ENCODE measurements around the gene SLC38A11.

SLC38A11 gene

DNA sequence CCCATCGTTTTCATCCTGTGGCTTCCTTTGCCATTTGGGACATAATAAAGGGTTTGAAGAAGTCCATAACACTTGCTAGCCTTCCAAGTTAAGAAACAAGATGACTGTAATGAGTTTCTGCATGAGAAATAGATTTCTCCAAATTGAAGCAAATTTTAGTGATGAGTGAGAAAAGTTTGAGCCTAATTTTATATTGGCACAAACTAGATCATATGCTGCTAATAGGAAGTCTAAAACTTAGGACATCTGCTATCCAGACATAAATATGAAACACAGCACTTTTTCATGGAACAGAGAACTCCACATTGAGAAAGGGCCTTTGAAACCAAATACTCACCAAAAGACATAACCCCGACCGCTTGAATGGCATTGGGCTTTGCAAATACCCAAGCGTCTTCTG is 39.8 kb downstream of the SLC38A11 start:
- no peak for DNase-seq (ENCODE audit: low spot score)

DNA sequence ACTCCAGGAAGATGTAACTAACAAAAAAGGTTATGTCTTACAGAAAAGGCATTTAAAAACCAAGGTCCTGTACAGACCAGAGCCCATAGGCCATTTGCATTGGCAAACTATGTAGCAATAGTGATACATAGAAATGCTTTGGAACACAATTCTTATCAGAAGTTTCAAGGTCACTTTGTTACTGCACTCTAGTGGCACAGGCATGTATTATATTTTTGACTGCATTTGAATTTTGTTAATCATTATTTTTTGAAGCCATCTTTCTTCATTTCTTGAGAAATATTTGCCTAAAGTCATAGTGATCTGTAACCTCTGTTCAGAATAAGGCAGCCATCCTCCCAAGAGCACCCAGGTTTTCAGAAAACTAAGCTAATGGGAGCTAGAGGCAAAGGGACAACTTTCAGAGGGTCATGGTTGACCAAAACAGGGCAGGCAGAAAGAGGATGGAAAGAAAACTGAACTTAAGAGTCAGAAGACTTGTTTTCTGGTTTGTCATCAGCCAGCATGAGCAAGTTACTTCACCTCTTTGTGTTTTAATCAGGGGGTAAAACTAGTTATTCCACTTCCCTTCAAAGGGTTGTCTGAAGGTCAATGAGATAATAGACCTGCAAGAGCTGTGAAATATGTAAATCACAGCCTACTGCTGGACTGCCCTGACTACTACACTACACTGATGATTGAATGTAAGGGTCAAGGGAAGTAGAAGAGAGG is 41.5 kb downstream of the SLC38A11 start:
- no peak for DNase-seq (ENCODE audit: low spot score)

DNA sequence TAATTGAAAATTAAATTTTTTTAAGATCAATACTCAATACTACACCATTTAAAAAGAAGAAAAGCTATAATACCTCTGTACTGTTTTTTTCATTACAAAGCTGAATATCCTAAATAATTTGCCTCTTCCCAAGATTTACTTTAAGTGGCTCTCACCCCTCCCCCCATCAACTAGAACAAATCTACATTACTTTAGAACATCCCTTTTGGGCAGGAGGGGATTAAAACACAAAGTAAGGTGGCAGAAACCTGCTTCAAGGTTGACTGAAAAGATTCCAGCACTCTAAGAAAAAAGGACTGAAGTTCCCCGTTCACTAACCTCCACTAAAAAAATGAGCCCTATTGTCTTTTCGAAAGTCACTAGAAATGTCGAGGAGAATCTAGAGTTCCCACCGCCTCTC is 42.3 kb downstream of the SLC38A11 start:
- DNase-seq (ENCODE audit: low spot score): no peak

DNA sequence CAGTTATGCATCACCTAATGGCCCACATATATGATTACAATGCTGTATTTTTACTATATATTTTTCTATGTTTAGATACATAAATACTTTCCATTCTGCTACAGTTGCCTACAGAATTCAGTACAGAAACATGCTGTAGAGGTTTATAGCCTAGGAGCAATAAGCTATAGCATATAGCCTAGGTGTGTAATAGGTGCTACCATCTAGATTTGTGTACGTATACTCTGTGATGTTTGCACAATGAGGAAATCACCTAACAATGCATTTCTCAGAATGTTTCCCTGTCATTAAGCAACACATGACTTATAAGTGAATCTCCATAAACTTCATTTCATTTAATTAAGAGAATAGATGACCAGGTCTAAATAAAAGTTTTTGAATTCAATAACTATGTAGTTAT is 43.5 kb downstream of the SLC38A11 start:
- DNase-seq (ENCODE audit: low spot score): no peak

DNA sequence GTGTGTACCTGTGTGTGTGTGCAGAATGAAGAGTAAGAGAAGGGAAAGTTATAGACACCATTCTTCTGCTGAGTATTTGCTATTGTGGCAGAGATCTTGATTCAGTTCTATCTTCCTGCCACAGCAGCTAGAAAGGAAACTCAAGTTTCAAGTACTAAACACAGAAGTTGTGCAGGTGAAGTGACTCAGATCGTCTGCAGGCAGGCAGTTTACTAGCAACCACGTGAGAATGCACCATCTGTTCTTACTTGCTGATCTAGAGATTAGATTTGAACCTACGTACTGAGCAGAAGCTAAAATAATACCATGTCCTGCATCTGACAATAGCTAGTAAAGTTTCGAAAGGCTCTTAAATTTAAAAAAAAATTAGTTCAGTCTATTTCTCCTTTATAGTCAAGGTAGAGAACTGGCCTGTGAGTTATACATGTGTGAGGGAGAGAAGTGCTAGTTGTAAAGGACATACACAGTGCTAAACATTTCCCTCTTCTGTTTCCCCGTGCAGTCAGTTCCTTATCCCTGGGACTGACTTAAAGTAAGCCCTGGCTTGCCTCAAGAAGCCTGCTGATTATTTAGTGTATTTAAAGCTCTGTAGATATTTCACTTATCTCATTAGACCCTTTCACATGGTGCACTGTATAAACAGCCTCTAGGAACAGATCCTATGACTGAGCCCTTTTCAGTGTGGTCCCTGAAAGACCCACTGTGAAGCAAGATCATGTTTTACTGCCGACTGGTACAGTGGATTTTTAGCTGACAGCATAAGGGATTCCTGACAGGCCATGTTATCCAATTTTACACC is 45.0 kb downstream of the SLC38A11 start:
- no peak for DNase-seq (ENCODE audit: low spot score)

DNA sequence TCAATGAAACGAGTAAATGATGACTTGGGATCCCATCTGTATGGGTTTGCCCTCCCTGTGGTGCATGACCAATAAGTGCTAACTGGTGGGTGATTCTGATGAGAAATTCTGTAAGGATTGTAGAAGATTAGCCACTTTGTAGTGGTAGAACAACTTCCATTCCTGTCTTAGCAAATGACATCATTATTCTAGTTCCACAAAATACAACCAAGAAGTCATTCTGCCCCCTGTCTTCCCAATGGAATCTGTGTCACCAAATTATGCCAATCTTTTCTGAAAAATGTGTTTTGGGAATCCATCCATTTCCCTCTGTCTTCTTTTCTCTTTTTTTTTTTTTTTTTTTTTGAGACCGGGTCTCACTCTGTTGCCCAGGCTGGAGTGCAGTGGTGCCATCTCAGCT is 48.4 kb downstream of the SLC38A11 start:
- no peak for DNase-seq (ENCODE audit: low spot score)

DNA sequence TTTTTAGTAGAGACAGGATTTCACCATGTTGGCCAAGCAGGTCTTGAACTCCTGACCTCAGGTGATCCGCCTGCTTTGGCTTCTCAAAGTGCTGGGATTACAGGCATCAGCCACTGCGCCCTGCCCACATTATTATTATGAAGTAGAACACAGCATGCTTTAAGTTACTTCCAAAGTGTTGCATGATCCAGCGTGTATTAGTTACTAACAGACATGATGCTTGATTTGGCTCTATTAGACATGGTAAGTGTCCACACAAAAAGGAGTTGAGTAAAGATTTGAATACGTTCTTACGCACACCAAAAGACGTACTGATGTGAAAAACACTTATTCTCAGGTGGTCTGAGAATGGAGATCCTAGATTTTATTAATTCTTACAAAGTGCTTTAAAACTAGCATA is 50.0 kb downstream of the SLC38A11 start:
- DNase-seq (ENCODE audit: low spot score): no peak

DNA sequence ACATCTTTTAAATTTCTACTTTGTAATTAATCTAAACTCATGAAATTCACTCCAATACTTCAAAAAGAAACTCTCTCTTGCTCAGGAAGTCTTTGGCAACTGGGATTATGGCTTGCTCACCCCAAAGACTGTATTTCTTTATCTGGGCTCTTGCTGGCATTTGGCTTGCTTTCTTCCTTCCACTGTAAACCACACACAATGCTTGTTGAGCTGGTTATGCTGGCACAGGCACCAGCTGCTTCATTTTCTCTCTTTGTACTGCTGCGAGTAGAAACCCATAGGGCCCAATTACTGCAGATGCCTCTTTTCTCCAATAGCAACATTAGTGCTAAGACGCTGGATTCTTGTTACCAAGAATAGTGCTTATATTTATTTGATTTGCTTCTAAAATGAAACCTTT is 51.4 kb downstream of the SLC38A11 start:
- DNase-seq (ENCODE audit: low spot score): no peak

DNA sequence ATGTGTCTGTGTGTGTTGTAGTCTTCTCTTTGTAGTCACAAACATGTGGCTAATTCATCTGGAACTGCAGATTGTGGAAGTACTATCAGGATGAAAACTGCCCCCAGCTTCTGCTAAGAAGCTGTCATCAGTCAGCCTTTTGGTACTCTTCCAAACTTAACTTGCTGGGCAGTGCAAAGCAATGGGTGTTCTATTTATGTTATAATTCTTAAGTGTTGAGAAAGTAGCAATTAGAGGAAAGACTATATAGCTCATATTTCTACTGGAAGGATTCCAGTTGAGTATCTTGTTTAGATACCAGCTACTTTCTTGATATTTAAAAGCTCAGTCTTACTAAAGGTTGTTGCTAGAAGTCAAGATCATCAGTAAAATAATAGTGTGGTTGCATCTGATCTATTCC is 52.1 kb downstream of the SLC38A11 start:
- no peak for DNase-seq (ENCODE audit: low spot score)

DNA sequence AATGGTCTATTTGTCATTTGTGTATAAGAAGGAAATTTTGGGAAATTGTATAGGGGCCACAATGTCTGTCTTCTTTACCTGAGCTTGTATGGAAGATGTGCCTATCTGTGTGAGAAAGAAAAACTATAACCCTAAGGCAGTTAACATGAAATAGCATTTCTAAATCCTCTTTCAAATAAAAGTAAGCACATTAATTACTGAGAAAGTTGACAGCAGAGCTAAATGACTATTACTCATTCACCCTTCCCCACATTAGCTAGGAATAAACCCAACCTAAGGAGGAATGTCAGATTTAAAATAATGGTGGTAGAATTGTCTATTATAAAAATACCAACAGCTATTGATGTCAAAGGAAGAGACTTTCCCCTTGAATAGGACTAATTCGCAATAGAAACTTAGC is 56.2 kb downstream of the SLC38A11 start:
- no peak for DNase-seq (ENCODE audit: low spot score)

DNA sequence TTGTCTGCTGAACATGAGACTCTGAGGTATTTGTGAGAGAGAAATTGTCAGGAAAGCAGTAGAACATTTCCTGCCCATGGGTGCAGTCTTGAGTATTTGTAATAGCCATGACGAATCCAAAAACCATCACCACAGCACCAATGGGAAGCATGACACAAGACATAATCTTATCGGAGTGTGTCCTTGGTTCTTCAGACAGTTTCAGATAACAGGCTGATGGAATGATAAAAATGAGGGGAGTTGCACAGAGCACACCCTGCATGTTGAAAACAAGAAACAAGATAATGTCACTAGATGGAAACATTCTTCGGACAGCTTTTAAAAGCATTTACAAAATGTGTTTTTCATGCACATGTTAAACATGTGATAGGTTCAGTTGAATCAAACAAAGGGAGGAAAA is 56.9 kb downstream of the SLC38A11 start:
- no peak for DNase-seq (ENCODE audit: low spot score)

DNA sequence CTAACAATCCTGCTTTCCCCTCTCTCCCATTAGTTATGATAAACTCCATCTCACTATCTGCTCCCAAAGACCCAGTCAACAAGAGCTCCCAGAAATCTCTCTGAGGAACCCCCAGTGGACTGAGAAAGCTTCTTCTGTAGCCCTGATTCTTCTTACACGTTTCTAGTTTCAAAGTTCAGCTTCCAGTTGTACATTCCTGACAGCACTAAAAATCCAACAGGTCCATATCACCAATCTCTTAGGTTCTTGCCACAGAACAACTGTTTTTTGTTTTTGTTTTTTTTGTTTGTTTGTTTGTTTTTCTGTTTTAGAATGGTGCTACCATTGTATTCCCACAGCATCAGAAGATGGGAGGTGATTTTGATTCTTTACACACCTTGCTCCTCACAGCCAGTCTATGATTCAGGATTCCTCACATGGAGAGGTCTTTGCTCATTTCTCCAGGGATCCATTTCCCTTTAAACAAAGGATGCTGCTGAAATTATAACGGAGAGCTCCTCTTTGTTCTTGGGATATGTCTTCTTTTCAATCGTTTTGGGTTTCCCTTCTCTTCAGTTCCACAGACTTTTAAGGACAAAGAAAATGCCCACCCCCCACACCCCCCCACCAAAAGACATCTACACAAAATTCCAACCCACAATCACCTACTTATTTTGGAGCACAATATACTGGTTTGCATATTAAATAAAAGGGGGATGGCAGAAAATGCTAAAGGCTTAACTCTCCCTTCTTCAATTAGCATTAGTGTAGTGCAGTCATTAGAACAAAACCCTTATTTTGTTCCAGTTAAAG is 57.7 kb downstream of the SLC38A11 start:
- no peak for DNase-seq (ENCODE audit: low spot score)

DNA sequence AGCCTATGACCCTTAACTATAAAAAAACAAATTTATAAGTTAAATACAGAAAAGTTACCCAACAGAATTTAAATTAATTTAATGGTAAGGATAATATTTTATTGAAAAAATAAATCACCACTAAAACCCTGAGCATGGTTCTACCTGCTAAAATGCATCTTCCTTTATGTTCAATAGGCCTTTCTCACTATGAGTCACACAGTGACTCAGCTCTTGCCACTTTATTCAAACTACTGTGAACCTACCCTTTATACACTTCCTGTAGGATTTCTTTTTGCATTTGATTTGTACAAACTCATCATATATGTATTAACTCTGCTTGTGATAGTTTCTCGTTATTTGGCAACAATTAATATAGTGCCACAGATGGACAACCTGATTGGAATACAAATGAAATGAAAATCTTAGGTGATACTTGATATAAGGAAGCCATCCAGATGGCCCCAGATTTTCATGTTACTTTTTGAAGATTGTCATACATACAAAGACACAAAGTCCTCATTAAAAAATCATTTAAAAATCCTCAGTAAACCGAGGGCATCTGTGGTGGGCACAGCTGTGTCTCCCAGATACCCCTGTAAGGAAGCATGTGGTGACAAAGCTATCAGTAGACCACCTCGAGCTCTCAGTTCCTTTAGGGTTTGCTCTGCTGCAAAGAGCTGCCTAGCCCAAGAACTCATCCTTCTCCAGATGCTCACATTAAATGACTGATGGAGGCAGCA is 58.5 kb downstream of the SLC38A11 start:
- no peak for DNase-seq (ENCODE audit: low spot score)

DNA sequence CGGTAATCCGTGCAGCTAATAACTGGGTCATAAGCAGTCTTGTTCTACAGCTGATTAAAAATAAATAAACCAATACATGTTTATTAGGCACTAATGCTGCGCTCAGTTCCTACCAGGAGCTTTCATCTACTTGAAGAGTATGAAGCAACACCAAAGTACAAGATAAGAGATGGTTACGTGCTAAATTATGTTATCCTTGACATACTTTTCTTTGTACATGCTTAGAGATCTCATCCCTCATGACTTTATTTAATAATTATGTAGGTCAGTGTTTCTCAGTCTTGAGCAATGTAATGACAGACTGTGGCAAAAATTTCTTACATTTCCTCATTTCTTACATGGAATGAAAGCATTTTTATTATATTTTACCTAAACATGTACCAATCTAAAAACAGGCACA is 59.1 kb downstream of the SLC38A11 start:
- DNase-seq (ENCODE audit: low spot score): no peak

DNA sequence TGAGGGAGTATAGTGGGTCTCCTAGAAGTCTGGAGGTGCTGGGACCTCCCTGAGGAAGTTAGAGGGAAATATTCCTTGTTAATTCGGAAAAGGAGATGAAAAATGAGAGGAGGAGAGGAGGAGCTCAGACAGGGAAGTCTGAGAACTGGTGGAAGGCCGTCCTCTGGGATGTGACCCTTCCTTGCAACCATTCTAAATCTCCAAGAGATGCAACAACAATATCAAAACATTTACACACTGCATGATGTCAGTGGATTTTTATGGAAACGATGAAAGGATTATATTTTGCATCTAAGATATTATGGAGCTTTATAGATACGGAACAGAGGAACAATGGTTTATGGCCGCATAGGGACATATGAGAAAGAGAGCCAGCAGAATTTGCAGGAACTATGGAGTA is 63.9 kb downstream of the SLC38A11 start:
- no peak for DNase-seq (ENCODE audit: low spot score)

DNA sequence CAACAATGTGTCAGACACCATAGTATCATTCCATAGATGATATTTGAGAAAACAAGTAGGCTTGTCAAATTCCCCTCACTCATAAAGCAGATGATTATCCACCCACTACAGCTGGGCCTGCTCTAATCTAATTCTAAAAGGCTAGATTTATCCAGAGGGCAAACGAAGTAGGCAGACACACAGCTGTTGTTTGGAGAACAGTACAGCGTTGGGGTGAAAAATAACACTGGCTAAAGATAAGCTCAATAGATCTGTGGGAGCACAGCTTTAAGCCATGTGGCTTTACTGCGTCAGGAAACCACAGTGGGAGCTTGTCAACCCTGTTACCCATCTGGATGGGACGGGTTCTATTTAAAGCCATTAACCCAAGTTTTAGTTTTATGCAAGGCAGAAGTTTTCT is 64.8 kb downstream of the SLC38A11 start:
- DNase-seq (ENCODE audit: low spot score): no peak

DNA sequence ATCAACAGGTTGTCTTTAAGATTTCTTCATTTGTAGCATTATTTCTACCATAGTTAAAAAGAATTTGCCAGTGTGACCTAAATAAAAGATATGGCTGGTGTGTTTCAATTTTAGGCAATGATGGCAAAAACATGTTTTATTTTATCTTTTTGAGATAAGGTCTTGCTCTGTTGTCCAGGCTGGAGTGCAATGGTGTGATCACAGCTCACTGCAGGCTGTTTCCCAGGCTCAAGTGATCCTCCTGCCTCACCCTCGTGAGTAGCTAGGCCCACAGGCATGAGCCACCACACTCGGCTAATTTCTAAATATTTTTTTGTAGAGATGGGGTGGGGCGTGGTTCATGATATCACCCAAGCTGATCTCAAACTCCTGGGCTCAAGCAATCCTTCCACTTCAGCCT is 66.7 kb downstream of the SLC38A11 start:
- DNase-seq (ENCODE audit: low spot score): no peak

DNA sequence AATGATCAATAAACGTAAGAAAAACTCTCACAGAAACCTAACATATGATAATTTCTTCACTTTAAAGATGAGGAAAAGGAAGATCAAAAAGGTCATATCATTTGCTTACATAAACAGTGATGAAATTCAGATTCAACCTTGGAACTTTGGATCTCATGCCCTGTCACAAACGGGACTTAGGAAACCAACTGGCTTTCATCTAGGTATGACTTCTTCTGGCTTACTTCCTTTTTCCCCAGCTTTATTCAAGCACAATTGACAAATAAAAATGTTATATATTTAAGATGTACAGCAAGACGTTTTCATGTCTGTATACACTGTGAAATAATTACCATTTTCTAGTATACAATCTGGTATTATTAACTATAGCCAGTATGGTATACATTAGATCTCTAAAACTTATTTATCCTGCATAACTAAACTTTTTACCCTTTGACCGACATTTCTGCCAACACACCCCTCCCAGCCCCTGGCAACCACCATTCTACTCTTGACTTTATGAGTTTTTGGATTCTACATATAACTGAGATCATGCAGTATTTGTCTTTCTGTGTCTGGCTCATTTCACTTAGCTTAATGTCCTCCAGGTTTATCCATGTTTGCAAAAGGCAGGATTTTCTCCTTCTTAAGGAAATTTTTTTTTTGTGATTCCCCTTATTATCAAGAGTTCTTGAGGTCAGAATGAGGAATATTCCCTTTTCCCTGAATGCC is 67.7 kb downstream of the SLC38A11 start:
- no peak for DNase-seq (ENCODE audit: low spot score)

DNA sequence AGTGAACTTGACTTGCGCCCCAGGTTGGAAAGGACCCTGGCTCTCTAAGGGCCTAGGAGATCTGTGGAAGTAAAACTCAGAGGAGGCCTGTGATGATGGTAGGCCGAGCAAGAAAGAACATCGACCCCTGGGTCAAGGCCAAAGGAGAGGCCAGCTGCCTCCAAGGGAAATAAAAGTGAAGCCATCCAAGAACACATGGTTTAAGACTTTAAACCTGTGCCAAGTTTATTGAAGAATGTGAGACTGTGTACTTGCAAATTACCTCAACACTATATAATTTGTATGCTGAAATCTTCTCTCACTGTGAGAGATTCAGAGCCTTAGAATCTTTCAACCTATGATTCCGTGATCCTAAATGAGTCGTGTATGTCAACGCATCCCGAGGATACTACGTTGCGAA is 73.0 kb downstream of the SLC38A11 start:
- no peak for DNase-seq (ENCODE audit: low spot score)

DNA sequence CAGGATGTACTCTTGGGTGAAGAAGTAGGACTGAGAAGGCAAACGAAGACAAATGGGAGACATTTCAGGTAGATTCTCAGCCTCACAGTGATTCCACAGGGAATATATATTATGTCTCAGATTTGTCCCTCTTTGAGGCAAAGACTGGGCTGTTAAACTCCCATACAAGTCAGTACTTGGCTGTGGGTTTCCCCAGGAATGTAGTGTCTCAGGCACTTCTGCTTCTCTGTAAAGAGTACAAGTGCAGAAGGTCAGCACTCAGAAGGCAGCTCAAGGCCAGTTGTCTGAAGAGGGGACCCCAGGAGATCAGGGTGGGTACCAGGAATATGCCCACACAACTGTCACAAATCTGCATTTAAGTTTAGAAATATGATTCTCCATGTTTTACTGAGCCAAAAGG is 73.8 kb downstream of the SLC38A11 start:
- DNase-seq (ENCODE audit: low spot score): no peak

DNA sequence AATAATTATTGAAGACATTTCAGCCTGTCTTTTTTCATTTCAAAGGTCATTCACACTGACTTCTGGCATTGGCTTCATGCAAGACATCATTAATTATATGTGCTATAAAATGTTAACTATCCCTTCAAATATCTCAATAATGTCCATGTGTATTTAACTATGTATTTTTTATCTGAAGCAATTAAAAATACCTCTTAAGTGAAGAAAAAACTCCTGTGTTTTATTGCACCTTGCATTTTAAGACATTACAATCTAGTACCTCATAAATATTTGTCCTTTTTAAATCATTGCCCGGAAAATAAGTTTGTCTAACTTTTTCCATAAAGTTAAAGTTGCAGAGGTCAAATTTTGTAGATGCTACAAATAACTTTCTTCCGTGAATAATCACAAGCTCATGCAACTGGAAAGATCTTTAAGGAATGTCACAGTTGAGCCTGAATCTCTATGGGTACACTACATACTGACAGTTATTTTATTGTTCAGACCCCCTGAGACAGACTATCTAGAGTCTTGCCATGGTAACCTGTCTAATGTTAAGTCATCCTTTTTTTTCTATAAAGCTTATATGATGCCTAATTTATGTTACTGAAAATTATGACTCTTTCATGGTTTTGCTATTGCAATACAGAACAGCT is 75.3 kb downstream of the SLC38A11 start:
- no peak for DNase-seq (ENCODE audit: low spot score)

All from CD4-positive, alpha-beta T cell treated with Interleukin-6 at 100 ng/mL for 8 hours (primary cell).